Esophagus muscularis mucosa (tissue), 4 donors: Measurements from ENCODE around the gene C19orf47.

ENCODE experiments used
- EP300 ChIP-seq: sonication (generic); formaldehyde crosslinking; IDR thresholded peaks from one replicate; pipeline ENCODE4 v1.6.1; 2017; ENCODE audit warnings: antibody characterized with exemption
- POLR2A ChIP-seq: fragments of 450-650 bp; IDR thresholded peaks from one replicate; pipeline ENCODE4 v1.6.1; 2017; ENCODE audit warnings: antibody characterized with exemption, moderate library complexity, mild to moderate bottlenecking, low read depth
- POLR2AphosphoS5 ChIP-seq, 2 donors: sonication (generic); formaldehyde crosslinking; IDR thresholded peaks; one replicate each; pipeline ENCODE4 v1.6.1; 2017; ENCODE audit warnings: antibody characterized with exemption in 2 of 2
- TF ChIP-seq, protein P1 (sequence below), 3 experiments: fragments of 200-600 bp in 2 of 3; fragments of 450-650 bp in 1 of 3; sonication (generic) in 2 of 3; IDR thresholded peaks; one replicate each; pipeline ENCODE4 v1.5.1; 2017 to 2019; ENCODE audit warnings: antibody characterized with exemption in 3 of 3, mild to moderate bottlenecking in 2 of 3, moderate library complexity in 1 of 3

DNA sequence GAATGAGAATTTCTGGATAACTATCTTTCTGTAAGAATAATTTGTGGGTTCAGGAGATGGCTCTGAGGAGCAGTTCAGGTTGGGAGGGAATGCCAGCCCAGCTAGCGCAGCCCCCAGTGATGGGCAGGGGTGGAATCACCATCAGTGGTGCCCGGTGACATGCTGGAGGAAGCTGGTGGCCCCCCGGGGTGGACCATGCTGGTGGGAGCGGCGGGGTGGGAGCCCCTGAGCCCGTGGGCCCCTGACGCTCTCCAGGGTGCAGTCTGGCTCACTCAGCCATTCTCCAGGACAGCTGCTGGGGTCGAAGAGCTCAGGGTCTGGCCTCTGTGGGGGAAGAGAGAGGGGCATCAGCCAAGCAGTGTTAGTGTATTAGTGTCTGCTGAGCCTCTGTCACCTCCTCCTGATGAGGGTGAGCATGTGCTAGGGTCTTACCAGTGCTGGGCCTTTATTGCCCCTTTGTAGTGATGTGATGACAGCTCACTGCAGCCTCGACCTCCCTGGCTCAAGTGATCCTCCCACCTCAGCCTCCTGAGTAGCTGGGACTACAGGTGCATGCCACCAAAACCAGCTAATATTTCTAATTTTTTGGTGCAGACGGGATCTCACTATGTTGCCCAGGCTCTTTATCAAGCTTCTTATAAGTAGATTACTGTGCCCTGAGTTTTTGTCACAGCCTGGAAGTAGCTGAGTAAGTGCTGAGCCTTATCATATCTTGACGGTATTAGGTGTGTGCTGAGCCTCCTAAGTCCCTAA lies 31.4 kb upstream of the C19orf47 start:
- TF ChIP-seq POLR2A = no peak
- TF ChIP-seq, protein P1, sequence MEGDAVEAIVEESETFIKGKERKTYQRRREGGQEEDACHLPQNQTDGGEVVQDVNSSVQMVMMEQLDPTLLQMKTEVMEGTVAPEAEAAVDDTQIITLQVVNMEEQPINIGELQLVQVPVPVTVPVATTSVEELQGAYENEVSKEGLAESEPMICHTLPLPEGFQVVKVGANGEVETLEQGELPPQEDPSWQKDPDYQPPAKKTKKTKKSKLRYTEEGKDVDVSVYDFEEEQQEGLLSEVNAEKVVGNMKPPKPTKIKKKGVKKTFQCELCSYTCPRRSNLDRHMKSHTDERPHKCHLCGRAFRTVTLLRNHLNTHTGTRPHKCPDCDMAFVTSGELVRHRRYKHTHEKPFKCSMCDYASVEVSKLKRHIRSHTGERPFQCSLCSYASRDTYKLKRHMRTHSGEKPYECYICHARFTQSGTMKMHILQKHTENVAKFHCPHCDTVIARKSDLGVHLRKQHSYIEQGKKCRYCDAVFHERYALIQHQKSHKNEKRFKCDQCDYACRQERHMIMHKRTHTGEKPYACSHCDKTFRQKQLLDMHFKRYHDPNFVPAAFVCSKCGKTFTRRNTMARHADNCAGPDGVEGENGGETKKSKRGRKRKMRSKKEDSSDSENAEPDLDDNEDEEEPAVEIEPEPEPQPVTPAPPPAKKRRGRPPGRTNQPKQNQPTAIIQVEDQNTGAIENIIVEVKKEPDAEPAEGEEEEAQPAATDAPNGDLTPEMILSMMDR (IDR thresholded peaks at IDR 0.05) = no peak
- TF ChIP-seq EP300 = no peak
- no peak for TF ChIP-seq POLR2AphosphoS5 (IDR thresholded peaks at IDR 0.05)
